Stimulated activated naive CD4-positive, alpha-beta T cell treated with Interleukin-2 at 50 U/mL for 16 hours (primary cell): Measurements from ENCODE around the gene EPGN.

Experiments
- DNase-seq: peaks from one replicate; lab custom pipeline; 2025; lab: John Stamatoyannopoulos, UW

The EPGN gene

DNA sequence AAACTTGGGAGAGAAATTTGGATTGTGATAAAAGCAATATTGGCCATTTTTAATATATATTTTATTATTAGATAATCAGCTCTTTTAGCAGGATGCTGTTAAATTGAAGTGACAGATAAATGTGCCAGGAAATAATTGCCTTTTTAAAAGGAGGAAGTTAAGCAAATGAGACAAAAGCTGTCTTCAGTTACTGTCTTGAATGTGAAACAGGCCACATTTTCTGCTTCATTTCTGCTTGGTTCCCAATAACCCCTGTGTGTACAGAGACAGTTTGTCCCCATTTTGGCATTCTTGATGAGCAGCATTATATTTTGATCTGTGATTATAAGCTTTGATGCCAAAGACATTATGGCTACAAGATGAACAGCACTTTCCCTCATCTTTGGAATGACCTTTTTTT, 953 bp downstream of the EPGN start:
- no peak for DNase-seq

DNA sequence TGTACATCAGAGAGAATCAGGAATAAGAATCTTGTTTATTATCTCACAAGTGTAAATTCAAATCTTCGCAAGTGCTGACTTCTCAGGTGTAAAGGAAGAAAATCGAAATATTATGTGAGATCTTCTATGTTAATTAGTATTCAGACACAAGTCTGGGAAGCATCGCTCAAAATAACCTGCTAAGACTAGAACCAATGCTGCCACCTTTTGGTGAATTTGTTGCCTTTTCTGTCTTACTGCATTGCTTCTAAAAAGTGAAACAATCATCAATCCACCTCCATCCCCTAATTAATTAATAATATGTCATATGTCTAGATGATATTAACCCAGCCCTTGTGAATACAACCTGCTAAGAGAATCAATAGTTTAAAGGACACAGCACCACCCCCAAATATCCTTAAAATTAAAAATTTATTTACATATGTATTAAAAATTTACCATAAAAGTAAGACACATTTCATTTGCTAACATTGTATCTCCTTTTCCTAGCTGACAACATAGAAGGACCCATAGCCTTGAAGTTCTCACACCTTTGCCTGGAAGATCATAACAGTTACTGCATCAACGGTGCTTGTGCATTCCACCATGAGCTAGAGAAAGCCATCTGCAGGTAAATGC, 3.5 kb downstream of the EPGN start:
- DNase-seq, result no peak

DNA sequence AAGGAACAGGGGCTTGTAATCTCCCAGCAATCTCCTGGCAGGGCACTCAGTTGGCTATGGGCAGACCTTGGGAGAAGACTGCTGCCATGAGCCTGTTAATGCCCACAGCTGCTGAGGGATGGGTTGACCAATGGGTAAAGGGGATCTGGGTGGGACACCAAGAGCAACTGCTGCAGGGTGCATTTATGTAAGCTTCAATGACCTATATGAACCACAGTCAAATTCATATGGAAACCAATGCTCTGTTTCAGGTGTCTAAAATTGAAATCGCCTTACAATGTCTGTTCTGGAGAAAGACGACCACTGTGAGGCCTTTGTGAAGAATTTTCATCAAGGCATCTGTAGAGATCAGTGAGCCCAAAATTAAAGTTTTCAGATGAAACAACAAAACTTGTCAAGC, 6.1 kb downstream of the EPGN start:
- DNase-seq, result no peak

DNA sequence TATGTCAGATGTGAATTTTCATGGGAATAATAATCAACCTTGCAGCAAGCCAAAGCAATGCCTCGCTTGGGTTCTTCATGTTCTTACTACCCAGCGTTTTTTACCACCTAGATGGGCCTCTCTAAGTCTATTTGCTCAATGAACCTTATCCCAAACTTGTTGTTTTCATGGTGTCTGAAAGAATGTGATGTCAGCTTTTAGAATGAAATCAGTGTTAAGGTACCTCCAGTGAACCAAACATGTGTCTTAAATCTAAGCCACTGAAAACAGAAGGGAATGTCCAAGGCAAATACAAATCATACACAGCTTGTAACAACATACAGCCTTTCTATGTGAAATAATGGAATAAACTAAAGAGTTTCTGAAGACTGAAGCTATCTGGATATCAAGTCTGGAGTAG, 6.7 kb downstream of the EPGN start:
- no peak for DNase-seq

DNA sequence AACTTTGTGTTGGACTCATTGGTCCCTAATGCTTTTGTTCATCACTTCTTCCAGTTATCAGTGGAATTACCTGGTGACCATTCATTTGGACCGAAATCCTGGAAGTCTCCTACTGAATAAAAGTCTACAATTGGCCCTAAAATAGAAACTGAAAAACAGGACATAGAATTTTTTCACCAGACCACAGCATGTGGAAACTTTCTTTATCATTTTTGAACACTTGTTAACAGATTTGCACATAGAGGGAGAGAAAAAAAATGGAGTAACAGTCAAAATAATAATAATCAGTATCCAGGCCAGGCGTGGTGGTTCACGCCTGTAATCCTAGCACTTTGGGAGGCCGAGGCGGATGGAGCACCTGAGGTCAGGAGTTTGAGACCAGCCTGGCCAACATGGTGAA, 7.1 kb downstream of the EPGN start:
- no peak for DNase-seq

DNA sequence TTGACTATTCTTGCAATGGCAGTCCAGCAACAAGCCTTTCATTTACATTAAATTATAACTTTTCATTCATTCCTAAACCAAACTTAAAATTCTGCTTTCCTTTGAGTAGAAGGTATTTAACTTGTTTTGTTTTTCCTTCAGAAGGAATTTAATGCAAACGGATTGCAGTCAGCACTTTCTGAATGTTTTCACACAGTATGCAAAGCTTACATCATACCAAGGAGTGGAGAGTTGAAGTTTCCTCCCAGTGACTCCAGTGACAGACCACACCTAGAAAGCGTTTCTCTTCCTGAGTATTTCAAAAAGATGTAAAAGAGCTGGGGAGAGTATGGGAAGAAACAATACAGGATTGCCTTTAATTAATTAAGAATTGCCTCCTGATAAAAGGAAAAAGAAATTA, 8.1 kb downstream of the EPGN start:
- DNase-seq, result no peak

DNA sequence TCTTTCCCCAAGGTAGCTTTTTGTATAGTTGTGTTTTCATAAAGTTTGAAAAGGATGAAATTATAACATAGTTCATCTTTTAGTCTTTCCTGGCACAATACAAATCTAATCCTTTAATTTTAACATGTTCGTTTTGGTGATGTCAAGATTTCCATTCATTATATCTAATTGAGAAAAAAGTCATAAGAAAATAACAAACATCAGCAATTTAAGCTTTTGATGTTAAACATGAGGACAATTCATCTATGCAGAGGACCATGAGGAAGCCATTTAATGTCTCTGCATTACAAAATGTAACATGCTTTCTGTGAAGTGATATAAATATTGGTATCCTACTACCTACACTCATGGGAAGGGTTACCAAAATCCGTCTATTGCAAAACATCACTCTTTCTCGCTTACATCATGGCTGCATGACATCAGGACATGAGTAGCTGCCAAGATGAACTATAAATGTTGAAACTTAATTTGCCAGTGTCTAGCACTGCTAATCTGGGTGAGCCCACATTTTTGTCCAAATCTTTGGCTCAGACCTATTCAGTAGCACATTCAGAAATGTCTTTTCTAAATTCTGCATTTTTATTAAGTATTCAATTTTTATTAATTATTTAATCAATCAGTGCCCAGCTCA, 9.5 kb downstream of the EPGN start:
- no peak for DNase-seq

DNA sequence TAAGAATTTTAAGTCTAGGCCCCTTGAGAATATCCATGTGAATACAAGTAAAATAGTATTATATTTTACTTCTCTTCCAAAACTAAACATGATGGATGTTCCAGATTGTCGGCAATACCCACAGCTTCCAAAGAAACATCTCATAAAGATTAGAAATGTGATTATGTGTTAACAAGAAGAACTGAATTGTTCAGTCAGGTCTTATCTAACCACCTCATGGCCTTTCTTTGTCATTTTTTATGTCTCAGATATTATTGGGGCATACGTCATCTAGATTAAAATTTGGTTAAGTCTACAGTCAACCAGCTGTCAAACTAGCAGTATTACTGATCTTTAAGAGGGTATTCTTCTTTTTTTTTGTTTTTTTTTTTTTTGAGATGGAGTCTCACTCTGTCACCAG, 10.0 kb downstream of the EPGN start:
- no peak for DNase-seq

DNA sequence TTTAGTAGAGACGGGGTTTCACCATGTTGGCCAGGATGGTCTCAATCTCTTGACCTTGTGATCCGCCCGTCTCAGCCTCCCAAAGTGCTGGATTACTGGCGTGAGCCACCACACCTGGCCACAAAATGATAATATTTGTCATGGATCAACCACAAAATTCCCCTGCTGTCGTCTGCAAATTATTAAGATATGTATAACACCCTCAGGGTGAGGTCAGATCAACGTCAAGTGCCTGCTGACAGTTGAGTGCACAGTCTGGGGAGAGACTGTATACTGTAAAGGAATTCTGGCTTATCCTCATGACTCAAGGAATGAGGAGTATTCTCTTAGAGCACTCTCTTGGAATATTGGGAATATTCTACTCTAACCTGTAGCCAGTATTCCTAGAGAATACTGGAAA, 11.2 kb downstream of the EPGN start:
- no peak for DNase-seq

DNA sequence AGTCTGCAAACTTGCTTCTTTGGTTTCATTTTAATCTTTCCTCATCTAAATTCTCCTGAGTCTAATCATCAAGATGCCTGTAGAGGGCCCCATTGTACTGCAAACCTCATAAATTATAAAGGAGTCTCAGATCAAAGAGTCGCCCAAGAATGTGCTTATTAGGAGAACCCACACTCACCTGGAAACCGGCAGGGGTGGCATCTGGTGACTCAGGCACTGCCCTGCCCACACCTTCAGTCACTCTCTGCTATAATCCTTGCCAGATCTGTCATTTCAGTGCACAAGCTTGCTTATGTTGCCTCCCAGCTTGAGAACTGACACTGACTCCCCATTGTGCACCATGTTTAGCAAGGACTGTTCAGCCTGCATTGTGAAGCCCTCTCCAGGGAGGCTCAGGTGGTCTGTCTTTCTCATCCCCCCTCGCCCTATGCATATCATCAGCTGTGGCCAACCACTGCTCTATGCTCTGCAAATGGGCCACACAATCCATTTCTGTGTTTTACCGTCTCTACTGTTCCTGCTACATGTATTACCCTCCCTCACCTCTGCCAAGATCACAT, 12.4 kb downstream of the EPGN start:
- peak; percentile 6 for DNase-seq

DNA sequence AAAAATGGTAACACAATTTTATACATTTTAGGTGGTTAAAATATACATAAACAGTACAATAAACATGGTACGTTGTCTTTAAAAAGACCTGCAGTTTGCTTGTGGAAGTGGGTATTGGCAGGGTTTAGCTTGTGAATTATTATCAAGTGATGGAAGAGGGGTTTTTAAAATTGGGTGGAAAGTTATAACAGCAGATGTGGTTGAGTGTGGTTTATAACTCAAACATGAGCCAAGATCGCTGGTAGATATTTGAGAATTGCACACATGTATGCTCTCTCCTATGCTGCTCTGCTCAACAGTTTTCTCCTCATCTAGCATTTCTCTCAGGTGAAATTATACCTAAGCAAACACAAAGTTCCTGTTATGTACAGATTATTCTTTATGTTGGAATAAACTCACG, 14.0 kb downstream of the EPGN start:
- DNase-seq, result no peak

DNA sequence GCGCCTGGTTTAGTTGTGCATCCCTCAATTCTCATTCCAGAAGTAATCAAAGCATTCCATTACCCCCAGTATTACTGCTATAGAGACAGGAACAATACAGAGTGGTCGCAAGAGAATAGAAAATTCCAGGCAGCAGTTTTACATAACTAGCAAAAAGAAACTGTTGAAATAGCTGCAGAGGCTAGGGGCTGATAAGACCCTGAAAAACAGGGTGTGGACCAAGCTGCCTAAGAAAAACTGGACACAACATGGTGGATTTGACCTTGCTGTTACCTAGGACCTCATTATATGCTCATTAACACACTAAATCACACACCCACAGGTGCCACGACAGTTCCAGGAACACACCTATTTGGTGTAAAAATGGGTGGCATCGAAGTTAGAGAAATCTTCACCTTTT, 15.4 kb downstream of the EPGN start:
- DNase-seq, result no peak

DNA sequence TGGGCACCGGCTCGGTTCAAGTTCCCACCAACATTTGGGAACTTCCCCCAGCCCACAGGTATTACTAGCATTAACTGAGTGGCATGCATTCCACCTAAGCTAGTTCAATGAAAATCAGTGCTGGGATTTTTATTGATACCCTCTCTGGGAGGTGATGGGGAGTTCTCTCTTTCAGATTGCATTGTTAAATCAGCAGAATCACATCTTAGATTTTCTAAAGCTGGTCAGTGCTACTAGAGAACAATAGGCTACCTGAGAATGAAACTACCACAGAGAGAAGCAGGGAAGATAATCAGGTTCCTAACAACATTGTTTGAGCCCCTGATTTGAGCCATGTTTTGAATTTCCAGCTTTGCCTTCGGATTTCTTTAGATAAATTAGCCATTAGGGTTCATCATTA, 16.0 kb downstream of the EPGN start:
- DNase-seq, result no peak

DNA sequence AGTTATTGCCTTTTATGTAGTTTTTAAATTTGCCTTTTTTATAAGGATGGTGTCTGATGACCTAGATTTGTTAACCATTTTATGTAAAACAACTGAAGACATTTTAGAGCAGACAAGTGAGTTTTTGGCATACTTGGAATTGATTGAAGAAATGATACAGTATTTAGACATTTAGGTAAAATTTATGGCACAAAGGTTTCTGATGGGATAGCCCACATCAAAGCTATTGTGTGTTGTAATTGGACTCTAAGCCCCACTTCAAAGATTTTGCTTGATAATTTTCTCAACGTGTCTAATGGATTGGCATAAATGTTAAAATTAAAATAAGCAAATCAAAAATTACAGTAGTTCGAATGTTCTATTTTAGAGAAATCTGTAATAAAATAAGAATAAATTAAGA, 17.6 kb downstream of the EPGN start:
- no peak for DNase-seq

DNA sequence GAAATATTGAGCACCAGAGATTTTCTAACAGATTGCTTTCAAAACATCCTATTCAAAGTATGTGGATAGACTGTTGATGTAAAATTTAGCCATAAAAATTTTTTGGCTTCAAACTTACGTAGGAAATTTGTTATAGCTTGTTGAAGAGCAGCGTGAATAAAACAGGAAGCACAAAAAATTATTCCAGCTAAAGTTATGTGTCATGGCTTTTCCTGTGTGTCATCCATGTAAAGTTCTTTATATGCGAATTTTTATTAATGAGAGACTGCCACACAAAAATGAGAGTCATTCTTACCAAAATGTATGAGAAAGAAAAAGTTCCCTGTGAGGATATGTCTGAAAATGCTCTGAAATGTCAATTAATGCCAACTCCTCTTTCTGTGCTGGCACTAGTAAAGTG, 19.5 kb downstream of the EPGN start:
- DNase-seq, result no peak

DNA sequence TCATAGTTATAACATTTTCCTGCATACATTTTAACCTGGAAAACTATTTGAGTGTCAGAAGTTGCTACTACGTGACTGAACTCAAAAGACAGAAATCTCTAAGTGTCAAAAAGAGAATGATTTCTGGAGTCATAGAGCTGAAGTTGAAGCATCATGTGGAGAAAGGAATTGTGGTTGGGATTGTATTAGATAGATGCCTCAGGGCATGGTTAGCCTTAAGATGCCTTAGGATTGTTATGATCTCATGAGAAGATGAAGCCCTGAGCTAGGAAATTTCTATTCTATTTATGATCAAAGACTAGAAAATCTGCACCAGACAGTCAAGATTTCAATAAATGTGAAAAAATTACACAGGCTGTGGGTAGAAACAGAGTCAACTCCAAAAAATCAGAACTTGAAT, 20.2 kb downstream of the EPGN start:
- DNase-seq, result no peak

DNA sequence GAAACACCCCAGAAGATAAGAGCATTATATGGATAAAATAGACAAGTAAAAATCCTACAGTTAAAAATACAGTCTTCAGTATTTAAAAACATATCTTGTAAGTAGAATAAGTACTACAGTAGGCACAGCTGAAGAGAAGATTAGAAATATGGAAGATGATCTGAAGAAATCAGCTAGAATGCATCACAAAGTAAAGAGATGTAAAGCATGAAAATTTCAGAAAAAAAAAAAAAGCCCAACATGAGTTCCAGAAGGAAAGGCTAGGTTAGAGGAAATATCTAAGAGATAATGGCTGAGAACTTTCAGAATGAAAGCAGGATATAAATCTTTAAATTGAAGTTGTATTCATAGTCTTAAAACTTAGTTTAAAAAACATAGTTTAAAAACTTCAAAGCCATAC, 21.0 kb downstream of the EPGN start:
- DNase-seq, result no peak

DNA sequence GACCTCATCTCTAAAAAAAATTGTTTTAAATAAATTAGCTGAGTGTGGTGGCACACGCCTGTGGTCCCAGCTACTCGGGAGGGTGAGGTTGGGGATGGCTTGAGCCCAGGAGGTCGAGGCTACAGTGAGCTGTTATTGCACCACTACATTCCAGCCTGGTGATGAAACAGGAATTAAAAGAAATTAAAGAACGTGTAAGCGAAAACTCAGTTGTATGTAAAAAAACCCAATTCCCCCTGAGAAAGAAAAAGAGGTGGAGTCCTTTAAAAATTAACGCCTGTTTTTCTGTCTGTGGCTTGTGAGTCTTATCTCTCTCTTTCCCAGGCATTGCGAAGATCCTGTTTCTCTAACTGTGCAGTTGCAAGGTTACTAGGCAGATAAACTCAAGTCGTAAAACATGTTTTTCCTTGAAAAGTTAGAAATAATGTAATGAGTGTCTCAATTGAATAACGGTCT, 22.1 kb downstream of the EPGN start:
- no peak for DNase-seq

DNA sequence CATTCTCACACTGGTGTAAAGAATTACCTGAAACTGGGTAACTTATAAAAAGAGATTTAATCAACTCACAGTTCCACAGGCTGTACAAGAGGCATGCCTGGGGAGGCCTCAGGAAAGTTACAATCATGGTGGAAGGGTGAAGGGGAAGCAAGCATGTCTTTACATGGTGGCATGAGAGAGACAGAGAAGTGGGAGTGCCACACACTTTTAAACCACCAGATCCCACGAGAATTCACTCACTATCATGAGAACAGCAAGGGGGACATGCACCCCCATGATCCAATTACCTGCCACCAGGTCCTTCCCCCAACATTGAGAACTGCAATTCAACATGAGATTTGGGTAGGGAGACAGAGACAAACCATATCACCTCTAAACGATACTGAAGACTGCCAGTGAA, 23.0 kb downstream of the EPGN start:
- no peak for DNase-seq

DNA sequence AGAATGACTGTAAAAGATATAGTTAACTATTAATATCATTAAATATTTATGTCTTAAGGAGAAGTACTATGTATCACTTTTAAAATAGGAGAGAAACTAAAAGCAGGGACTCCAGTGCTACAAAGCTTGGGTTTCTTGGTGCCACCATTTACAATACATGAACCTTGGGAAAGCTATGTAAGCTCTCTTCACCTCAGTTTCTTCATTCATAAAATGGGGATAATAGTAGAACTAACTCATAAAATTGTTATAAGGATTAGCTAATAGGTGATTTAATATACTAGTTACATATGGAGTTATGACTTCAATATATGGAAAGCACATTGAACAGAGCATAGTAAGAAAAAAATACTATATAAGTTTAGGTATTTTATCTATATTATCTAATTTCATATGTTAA, 23.7 kb downstream of the EPGN start:
- DNase-seq, result no peak

DNA sequence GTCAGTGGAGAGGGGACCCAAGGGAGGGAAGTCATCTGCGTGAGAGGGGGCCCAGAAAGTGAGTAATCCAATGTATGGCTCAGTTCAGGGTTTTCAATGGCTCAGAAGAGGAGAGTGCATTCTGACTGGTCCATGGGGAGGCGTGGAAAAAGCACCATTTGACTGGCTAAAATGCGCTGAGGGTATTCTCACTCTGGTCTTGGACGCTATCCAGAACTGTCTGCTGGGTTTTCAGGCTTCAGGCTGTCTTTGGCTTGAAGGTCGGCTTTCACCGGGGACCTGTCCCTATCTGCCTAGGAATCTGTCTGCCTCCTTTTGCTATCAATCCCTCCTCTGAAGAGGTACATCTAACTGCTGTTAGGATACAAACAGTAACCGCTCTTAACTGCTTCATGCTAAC, 26.4 kb downstream of the EPGN start:
- no peak for DNase-seq

DNA sequence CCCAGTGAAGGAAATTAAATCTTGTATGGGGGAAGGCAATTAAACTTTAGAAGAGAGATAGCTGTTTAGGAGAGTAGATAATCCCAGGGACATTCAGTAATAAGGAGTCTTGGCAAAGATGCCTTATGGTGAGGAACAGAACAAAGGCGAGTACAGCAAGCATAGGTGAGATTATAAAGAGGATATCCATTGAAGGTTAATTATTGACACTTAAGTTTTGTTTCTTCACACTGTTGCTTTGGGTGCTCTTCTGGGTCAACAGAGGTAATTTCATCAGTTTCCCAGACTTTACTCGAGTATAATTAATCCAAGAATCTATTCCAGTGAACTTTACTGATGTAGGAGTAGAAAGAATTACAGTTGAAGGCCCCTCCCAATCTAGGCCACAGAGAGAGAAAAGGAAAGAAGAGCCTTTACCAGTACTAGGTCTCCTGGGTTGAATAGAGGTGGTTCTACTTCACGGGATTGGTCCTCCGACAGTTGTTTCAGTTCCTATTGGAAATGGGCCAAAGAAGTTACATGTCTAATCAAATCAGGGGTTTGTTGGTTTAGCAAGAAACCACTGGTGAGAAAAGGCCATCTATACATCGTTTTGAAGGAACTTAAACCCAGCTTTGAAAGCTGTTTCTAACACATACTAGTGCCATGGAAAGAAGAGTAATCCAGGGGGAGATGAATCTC, 27.2 kb downstream of the EPGN start:
- DNase-seq, result no peak

DNA sequence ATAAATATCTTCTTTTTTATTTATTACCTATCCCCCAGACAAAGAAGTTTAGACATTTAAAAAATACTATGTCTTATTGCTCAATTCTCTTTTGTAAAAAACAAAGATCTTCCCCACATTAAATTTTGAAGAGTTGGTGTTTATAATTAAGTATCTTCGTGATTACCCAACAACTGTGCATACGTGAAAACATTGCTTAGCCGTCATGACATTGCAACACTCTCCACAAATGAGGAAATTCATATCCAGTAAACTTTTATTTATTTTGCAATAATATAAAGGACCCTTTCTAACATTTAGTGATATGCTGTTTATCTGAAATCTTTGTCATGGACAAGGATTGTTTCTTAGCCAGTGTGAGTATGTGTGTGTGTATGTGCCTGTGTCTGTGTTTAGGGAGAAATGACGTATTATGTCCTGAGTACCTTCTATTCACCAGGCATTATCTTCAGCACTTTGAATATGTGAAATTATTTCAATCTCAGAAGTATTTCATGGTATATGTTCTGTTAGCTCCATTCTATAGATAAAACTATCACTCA, 30.6 kb downstream of the EPGN start:
- DNase-seq, result no peak
